OCI-LY3 (cell line): ENCODE results near the gene PARD3.

ENCODE experiments used
- H2AFZ ChIP-seq: fragments of 200-600, 300-600 bp; shearing (Covaris generic); 2 replicates; pipeline ENCODE4 v1.6.0; 2014; ENCODE audit warnings: antibody characterized with exemption, low read depth, low read length
- H3K27ac ChIP-seq: fragments of 200-600, 300-600 bp; sonication (generic); 2 replicates; pipeline ENCODE4 v1.5.1; 2014; ENCODE audit warnings: mild to moderate bottlenecking, low read length, moderate library complexity, mixed read lengths
- H3K27me3 ChIP-seq: fragments of 200-600, 300-600 bp; sonication (generic); 2 replicates; pipeline ENCODE4 v1.6.1; 2014; ENCODE audit warnings: low read depth, low read length, mixed read lengths
- H3K36me3 ChIP-seq: fragments of 200-600, 300-600 bp; sonication (generic); replicated peaks from 2 replicates; pipeline ENCODE3; 2014; ENCODE audit warnings: low read depth, low read length, mixed read lengths
- H3K4me1 ChIP-seq: fragments of 300-600, 200-600 bp; sonication (generic); 2 replicates; pipeline ENCODE4 v1.6.1; 2014; ENCODE audit warnings: low read length, mixed read lengths
- H3K4me2 ChIP-seq: fragments of 200-600, 300-600 bp; sonication (generic); 2 replicates; pipeline ENCODE4 v1.6.1; 2014; ENCODE audit warnings: low read length, mixed read lengths
- H3K4me3 ChIP-seq: fragments of 300-600, 200-600 bp; sonication (generic); 2 replicates; pipeline ENCODE4 v1.5.1; 2014; ENCODE audit warnings: antibody characterized with exemption, mild to moderate bottlenecking, low read length, moderate library complexity
- H3K79me2 ChIP-seq: fragments of 300-600, 200-600 bp; shearing (Covaris generic); 2 replicates; pipeline ENCODE4 v1.6.1; 2014; ENCODE audit warnings: mild to moderate bottlenecking, low read length, mixed read lengths
- H3K9ac ChIP-seq: fragments of 300-600, 200-600 bp; shearing (Covaris generic); 2 replicates; pipeline ENCODE4 v1.6.0; 2014; ENCODE audit warnings: mild to moderate bottlenecking, low read length, moderate library complexity
- H3K9me3 ChIP-seq: fragments of 200-600, 300-600 bp; shearing (Covaris generic); 2 replicates; pipeline ENCODE4 v1.6.1; 2014; ENCODE audit warnings: low read length, mixed read lengths; ENCODE audit not compliant: insufficient read depth
- H4K20me1 ChIP-seq: fragments of 200-600, 300-600 bp; sonication (generic); 2 replicates; pipeline ENCODE4 v1.6.1; 2016; ENCODE audit warnings: low read length, mixed read lengths; ENCODE audit not compliant: insufficient read depth
- CTCF ChIP-seq: fragments of 200-600, 300-600 bp; sonication (generic); IDR thresholded peaks from 2 replicates; pipeline ENCODE4 v1.5.1; 2014; ENCODE audit warnings: antibody characterized with exemption, low read length, low read depth
- EZH2phosphoT487 ChIP-seq: fragments of 200-600 bp; shearing (Covaris generic); IDR thresholded peaks from 2 replicates; pipeline ENCODE4 v1.6.1; 2018; ENCODE audit warnings: antibody characterized with exemption, mixed run types, low read depth

The PARD3 gene

GRCh38 chr10:34528320-34528719, 286.8 kb downstream of the PARD3 start:
- Histone ChIP-seq H3K9ac (no peak overlapping the region), H3K4me2 (no peak overlapping the region), H4K20me1 (no peaks in the 10 kb centered on the region), H3K27me3 (0 out of 2 replicates have a peak, but pooled peaks cover 8% of the 10 kb centered on the region), H3K4me3 (no peak overlapping the region), H3K79me2 (no peaks in the 10 kb centered on the region), H3K27ac (no peak overlapping the region), H2AFZ (no peak overlapping the region), H3K36me3 (no peaks in the 10 kb centered on the region), H3K4me1 (peaks cover 5% of the 10 kb centered on the region; the same call in 1 of the 2 replicates), H3K9me3 (no peaks in the 10 kb centered on the region)
- TF ChIP-seq EZH2phosphoT487 (no peak), CTCF (0 out of 2 replicates have a peak, but pooled peaks have one; percentile 1)

- no peaks in the 10 kb centered on the region for H3K79me2 ChIP-seq
- H3K36me3 ChIP-seq, result no peaks in the 10 kb centered on the region
- H3K9ac ChIP-seq, result no peak overlapping the region
- no peak overlapping the region for H2AFZ ChIP-seq
- no peak overlapping the region for H3K4me3 ChIP-seq
- H4K20me1 ChIP-seq, result no peaks in the 10 kb centered on the region
- H3K4me1 ChIP-seq, result peaks cover 5% of the 10 kb centered on the region; the same call in 1 of the 2 replicates
- TF ChIP-seq EZH2phosphoT487 (no peak), CTCF (no peak)
- no peak overlapping the region for H3K27ac ChIP-seq
- H3K4me2 ChIP-seq, result no peak overlapping the region
- H3K27me3 ChIP-seq, result 0 out of 2 replicates have a peak, but pooled peaks cover 8% of the 10 kb centered on the region
- H3K9me3 ChIP-seq, result no peaks in the 10 kb centered on the region
Measured at GRCh38 chr10:34526758-34527730, 288.1 kb downstream of the PARD3 start.

DNA sequence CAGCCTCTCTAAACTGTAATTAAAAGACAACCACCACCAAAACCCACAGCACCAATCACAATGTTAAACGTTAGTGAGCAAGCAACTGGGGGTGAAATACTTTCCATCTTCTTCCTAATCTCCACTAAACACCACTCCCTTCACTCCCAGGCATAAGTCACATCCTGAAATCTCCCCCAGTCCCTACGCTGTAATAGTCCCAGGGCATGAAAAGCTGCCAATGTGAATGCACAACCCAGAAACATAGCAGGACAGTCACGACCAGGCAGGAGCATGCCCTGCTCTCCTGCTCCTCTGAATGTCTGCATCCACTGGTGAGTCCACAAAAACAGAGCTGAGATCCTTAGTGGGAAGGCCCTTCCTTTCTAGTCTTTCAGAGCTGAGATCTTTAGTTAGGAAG, 288.9 kb downstream of the PARD3 start:
- H2AFZ ChIP-seq, result no peak overlapping the region
- no peak overlapping the region for H3K9ac ChIP-seq
- no peak for TF ChIP-seq EZH2phosphoT487
- no peak for TF ChIP-seq CTCF
- peaks cover 5% of the 10 kb centered on the region; the same call in 1 of the 2 replicates for H3K4me1 ChIP-seq
- H3K36me3 ChIP-seq, result no peaks in the 10 kb centered on the region
- no peaks in the 10 kb centered on the region for H3K79me2 ChIP-seq
- H3K9me3 ChIP-seq, result no peaks in the 10 kb centered on the region
- no peak overlapping the region for H3K27ac ChIP-seq
- no peak overlapping the region for H3K4me3 ChIP-seq
- 0 out of 2 replicates have a peak, but pooled peaks cover 6% of the 10 kb centered on the region for H3K27me3 ChIP-seq
- no peak overlapping the region for H3K4me2 ChIP-seq
- H4K20me1 ChIP-seq, result no peaks in the 10 kb centered on the region

GRCh38 chr10:34524369-34525091, 290.6 kb downstream of the PARD3 start:
- H3K4me2 ChIP-seq, result no peak overlapping the region
- TF ChIP-seq EZH2phosphoT487 (no peak), CTCF (no peak)

More at GRCh38 chr10:34524369-34525091, 290.6 kb downstream of the PARD3 start:
- Histone ChIP-seq H3K9ac (no peak overlapping the region), H3K27me3 (0 out of 2 replicates have a peak, but pooled peaks cover 5% of the 10 kb centered on the region), H3K4me1 (peaks cover 5% of the 10 kb centered on the region; the same call in 1 of the 2 replicates), H3K9me3 (no peaks in the 10 kb centered on the region), H3K4me3 (no peak overlapping the region), H3K27ac (no peak overlapping the region), H3K36me3 (no peaks in the 10 kb centered on the region), H3K79me2 (no peaks in the 10 kb centered on the region), H2AFZ (no peak overlapping the region), H4K20me1 (no peaks in the 10 kb centered on the region)
